Memory B cell (primary cell): ENCODE results near the gene MS4A4A.
A peak's percentile ranks its signal among the peaks of the same experiment; 100 is the strongest.

Experiments
- ATAC-seq: fragments of 150-1000 bp; cut with Tn5 transposase; 2 replicates; pipeline ENCODE4 v1.10.0; 2021; ENCODE audit warnings: low read depth, mild to moderate bottlenecking, moderate library complexity
- DNase-seq, 2 donors: peaks; one replicate each; pipeline ENCODE4 v3.0.0; 2022; ENCODE audit warnings: low spot score in 2 of 2
- H3K27ac Mint-ChIP-seq: one replicate; pipeline ENCODE4 v1.8.0; 2022; ENCODE audit warnings: mild to moderate bottlenecking, moderate library complexity, mixed read lengths
- H3K27me3 Mint-ChIP-seq: one replicate; pipeline ENCODE4 v1.8.0; 2022; ENCODE audit warnings: mixed read lengths
- H3K36me3 Mint-ChIP-seq: one replicate; pipeline ENCODE4 v1.8.0; 2022; ENCODE audit warnings: mild to moderate bottlenecking, mixed read lengths
- H3K4me1 Mint-ChIP-seq: one replicate; pipeline ENCODE4 v1.8.0; 2022; ENCODE audit warnings: mixed read lengths
- H3K4me3 Mint-ChIP-seq: one replicate; pipeline ENCODE4 v1.8.0; 2022; ENCODE audit warnings: mild to moderate bottlenecking, moderate library complexity, mixed read lengths
- H3K9me3 Mint-ChIP-seq: one replicate; pipeline ENCODE4 v1.8.0; 2022; ENCODE audit warnings: mixed read lengths

Gene MS4A4A

DNA sequence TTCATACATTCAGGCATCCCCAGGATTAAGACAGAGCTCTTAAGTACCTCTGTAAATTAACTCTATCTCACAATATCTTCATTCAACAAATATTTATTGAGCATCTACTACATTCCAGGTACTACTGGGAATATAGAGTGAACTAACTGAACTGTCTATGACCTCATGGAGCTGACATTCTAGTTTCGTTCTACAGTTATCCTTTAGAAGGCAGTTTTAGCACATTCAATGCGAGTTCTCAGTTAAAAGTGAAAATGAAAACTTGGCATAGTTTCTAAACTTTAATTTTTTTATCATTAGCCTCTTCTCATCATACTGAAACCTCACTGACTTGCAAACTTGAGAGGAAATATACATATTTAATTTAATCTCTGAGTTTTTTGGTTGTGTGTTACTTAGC is 35.9 kb downstream of the MS4A4A start:
- Mint-ChIP-seq H3K4me1 (no peaks in the 10 kb centered on the region), H3K36me3 (peaks cover 4% of the 10 kb centered on the region), H3K4me3 (no peak overlapping the region), H3K27me3 (peaks cover 5% of the 10 kb centered on the region), H3K27ac (no peak overlapping the region), H3K9me3 (peaks cover 18% of the 10 kb centered on the region)
- DNase-seq (no peak), ATAC-seq (no peak)

DNA sequence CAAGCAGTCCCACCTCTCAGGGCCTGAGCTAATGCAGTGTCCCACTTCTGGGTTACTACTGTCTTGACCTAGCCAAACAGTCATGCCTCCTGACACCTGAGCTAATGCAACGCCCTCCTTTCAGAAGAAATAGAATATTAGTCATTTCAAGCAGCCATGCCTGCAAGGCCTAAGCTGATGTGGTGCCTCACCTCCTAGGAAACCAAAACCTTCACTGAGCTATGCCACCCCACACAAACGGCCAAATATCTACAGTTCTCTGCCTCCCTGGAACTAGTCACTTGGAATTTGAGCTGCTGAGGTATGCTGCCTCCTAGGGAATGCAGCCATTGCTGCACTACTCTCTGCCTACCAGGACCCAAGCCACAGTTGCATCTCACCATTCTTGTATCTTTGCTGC is 38.3 kb downstream of the MS4A4A start:
- no peak for ATAC-seq
- Mint-ChIP-seq H3K27me3 (peaks cover 7% of the 10 kb centered on the region), H3K27ac (no peak overlapping the region)

DNA sequence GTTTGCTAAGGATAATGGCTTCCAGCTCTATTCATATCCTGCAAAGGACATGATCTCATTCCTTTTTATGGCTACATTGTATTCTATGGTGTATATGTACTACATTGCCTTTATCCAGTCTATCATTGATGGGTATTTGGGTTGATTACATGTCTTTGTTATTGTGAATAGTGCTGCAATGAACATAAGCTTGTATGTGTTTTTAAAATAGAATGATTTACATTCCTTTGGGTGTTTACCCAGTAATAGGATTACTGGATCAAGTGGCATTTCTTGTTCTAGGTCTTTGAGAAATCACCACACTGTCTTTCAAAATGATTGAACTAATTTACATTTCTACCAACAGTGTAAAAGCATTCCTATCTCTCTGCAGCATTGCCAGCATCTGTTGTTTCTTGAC is 40.6 kb downstream of the MS4A4A start:
- peaks cover 24% of the 10 kb centered on the region for H3K9me3 Mint-ChIP-seq
- peaks cover 6% of the 10 kb centered on the region for H3K36me3 Mint-ChIP-seq
- DNase-seq, result no peak
- no peak overlapping the region for H3K4me3 Mint-ChIP-seq
- ATAC-seq, result no peak
- peaks cover 5% of the 10 kb centered on the region for H3K27me3 Mint-ChIP-seq
- H3K4me1 Mint-ChIP-seq, result no peaks in the 10 kb centered on the region
- H3K27ac Mint-ChIP-seq, result no peak overlapping the region

More for the DNA sequence above, 38.3 kb downstream of the MS4A4A start:
- Mint-ChIP-seq H3K9me3 (peaks cover 21% of the 10 kb centered on the region), H3K4me3 (no peak overlapping the region), H3K4me1 (no peaks in the 10 kb centered on the region), H3K36me3 (peaks cover 4% of the 10 kb centered on the region)
- no peak for DNase-seq

DNA sequence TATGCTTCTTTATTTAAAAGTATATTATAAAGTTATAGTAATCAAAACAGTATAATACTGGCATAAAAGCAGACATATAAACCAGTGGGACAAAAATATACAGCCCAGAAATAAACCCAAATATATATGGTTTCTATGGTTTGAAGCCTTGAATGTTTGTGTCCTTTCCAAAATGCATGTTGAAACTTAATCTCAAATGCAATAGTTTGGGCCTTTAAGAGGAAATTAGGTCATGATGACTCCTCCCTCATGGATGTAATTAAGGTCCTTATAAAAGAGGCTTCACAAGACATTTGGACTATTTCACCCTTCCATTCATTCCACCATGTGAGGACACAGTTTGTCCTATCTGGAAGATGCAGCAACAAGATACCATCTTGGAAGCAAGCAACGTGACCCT is 46.5 kb downstream of the MS4A4A start, which contains the start of gene MS4A6E:
Gene MS4A6E, plus strand, starts transcription at position 301 of the 400 bp plus-strand sequence. CDS start 7,641 bp downstream, outside the sequence.
- Mint-ChIP-seq H3K4me1 (no peaks in the 10 kb centered on the region), H3K9me3 (peaks cover 12% of the 10 kb centered on the region), H3K27ac (no peak within 1 kb of the TSS), H3K27me3 (peaks cover 2% of the 10 kb centered on the region), H3K4me3 (no peak within 1 kb of the TSS), H3K36me3 (peaks cover 7% of the 10 kb centered on the region)
- no peak for ATAC-seq
- DNase-seq, result no peak

DNA sequence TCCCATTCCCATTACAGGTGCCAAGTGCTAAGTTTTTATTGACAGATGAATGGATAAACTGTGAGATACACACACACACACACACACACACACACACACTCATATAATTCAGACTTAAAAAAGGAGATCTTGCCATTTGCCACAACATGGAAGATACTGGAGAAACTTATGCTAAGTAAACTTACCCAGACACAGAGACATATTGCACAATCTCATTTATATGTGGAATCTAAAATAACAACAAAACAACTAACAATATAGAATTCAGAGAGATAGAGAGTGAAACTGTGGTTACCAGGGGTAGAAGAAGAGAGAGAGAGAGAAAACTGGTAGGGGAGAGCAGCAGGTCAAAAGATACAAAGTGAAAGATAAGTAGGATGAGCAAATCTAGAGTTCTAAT is 48.0 kb downstream of the MS4A4A start:
- peaks cover 2% of the 10 kb centered on the region for H3K27me3 Mint-ChIP-seq
- peaks cover 7% of the 10 kb centered on the region for H3K36me3 Mint-ChIP-seq
- H3K27ac Mint-ChIP-seq, result no peak overlapping the region
- peaks cover 12% of the 10 kb centered on the region for H3K9me3 Mint-ChIP-seq
- DNase-seq (no peak), ATAC-seq (no peak)
- no peak overlapping the region for H3K4me3 Mint-ChIP-seq
- H3K4me1 Mint-ChIP-seq, result no peaks in the 10 kb centered on the region

- ATAC-seq (no peak), DNase-seq (no peak)
- Mint-ChIP-seq H3K27ac (no peak overlapping the region), H3K9me3 (peaks cover 1% of the 10 kb centered on the region), H3K27me3 (no peaks in the 10 kb centered on the region), H3K4me1 (peaks cover 6% of the 10 kb centered on the region), H3K36me3 (no peaks in the 10 kb centered on the region), H3K4me3 (no peak overlapping the region)
Measured at GRCh38 chr11:60332846-60333245, 52.4 kb downstream of the MS4A4A start.

GRCh38 chr11:60334005-60334620 is 53.6 kb downstream of the MS4A4A start:
- H3K27ac Mint-ChIP-seq, result no peak overlapping the region
- H3K27me3 Mint-ChIP-seq, result no peaks in the 10 kb centered on the region
- H3K9me3 Mint-ChIP-seq, result no peaks in the 10 kb centered on the region
- peak; percentile 85 for ATAC-seq
- peaks cover 6% of the 10 kb centered on the region for H3K4me1 Mint-ChIP-seq
- peak; percentile 85 to 90 for DNase-seq
- H3K4me3 Mint-ChIP-seq, result no peak overlapping the region
- H3K36me3 Mint-ChIP-seq, result no peaks in the 10 kb centered on the region

- DNase-seq (no peak), ATAC-seq (peak; percentile 32)
- H3K36me3 Mint-ChIP-seq, result no peaks in the 10 kb centered on the region
- H3K9me3 Mint-ChIP-seq, result no peaks in the 10 kb centered on the region
- no peak overlapping the region for H3K4me3 Mint-ChIP-seq
- no peaks in the 10 kb centered on the region for H3K27me3 Mint-ChIP-seq
- H3K27ac Mint-ChIP-seq, result peak overlapping the region; percentile 69
- H3K4me1 Mint-ChIP-seq, result peaks cover 6% of the 10 kb centered on the region
Measured at GRCh38 chr11:60336767-60337391, 56.4 kb downstream of the MS4A4A start.

DNA sequence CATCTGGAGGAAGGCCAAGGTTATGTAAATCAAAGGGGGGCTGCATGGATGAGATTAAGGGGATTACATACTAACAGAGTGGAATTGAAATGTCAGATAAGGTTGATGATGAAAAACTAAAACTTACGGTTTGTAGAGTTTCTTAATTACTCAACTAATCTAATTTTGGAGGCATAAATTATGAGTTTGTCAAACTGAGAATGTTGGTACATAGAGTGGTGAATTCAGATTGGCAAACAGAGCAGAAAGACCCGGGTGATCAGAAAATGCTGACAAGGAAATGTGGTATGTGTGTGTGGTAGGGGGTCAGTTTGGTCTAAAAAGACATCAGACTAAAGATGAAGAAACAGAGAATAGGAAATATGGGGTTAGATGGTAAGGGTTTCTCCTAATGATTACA is 57.6 kb downstream of the MS4A4A start:
- Mint-ChIP-seq H3K36me3 (no peaks in the 10 kb centered on the region), H3K4me3 (no peak overlapping the region), H3K27me3 (peaks cover 3% of the 10 kb centered on the region), H3K4me1 (peaks cover 6% of the 10 kb centered on the region), H3K27ac (no peak overlapping the region), H3K9me3 (no peaks in the 10 kb centered on the region)
- DNase-seq (no peak), ATAC-seq (no peak)

DNA sequence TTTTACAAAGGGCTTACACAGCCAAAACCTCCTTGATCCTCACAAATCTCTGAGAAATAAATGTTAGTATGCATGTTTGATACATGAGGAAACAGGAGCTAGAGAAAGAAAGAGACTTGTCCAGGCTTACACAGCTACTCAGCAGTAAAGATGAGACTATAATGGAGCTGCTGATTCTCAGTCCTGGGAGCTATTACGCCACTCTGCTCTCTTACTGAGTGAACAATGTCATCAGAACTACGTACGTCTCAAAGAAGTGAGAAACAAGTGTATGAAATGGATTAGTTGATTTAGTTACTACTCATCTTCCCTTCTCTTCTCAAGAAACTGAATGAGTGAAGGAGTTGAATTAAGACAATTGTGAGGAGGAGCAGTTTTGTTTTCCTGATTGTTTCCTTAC is 58.9 kb downstream of the MS4A4A start:
- Mint-ChIP-seq H3K9me3 (no peaks in the 10 kb centered on the region), H3K4me3 (no peak overlapping the region), H3K4me1 (peaks cover 6% of the 10 kb centered on the region), H3K36me3 (no peaks in the 10 kb centered on the region), H3K27ac (peak overlapping the region; percentile 25), H3K27me3 (peaks cover 3% of the 10 kb centered on the region)
- DNase-seq (no peak), ATAC-seq (no peak)

DNA sequence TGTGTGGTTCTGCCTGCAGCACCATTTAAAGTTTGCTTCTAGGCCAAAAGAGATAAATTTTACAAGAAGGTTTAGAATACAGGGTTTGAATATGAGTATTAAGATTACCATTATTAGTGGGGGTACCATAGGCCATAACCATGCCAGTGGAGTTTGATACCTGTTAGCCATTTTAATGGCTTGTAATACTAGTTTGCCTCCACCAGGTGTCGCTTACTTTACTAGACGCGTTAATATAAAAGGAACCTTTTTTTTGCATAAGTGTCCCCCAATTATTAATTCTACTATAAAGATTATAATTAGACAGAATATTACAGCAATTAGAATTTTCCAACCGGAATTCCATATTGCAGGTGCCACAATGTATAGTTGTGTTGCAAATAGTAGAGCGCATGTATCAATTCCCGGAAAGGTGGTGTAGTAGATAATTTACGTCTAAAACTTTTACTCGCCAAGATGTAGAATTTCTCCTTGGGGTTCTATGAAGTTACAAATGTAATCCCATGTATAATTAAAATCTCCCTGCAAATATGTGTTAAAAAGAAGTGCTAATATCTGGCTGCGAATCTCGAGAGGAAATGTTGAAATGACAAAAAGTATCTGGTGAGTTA is 62.7 kb downstream of the MS4A4A start:
- DNase-seq, result peak in 1 of 2 donors; percentile 29
- Mint-ChIP-seq H3K27ac (no peak overlapping the region), H3K27me3 (peaks cover 3% of the 10 kb centered on the region), H3K4me1 (peaks cover 1% of the 10 kb centered on the region), H3K4me3 (no peak overlapping the region), H3K9me3 (no peaks in the 10 kb centered on the region), H3K36me3 (no peaks in the 10 kb centered on the region)
- ATAC-seq, result peak; percentile 51

DNA sequence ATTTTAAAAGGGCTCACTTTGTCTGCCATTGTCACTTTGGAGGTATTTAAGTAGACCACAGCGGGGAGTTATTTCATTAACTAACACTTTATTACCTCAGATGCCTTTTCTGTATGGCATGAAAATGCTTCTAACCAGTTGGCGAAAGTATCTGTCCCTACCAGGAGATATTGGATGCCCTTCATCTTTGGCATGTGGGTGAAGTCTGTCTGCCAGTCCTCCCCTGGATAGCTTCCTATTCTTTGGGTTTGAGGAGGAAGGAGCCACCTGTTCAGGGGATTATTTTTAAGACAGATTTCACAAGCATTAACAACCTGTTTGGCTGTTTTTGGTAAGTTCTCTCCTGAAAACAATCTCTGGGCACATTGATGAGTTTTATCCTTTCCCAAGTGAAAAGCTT is 63.7 kb downstream of the MS4A4A start:
- peaks cover 3% of the 10 kb centered on the region for H3K4me1 Mint-ChIP-seq
- DNase-seq (no peak), ATAC-seq (no peak)
- no peaks in the 10 kb centered on the region for H3K36me3 Mint-ChIP-seq
- no peak overlapping the region for H3K4me3 Mint-ChIP-seq
- H3K9me3 Mint-ChIP-seq, result no peaks in the 10 kb centered on the region
- H3K27ac Mint-ChIP-seq, result no peak overlapping the region
- H3K27me3 Mint-ChIP-seq, result peaks cover 3% of the 10 kb centered on the region

- H3K9me3 Mint-ChIP-seq, result no peaks in the 10 kb centered on the region
- H3K27me3 Mint-ChIP-seq, result peaks cover 3% of the 10 kb centered on the region
- ATAC-seq (peak; percentile 59), DNase-seq (peak in 1 of 2 donors; percentile 25)
- peaks cover 6% of the 10 kb centered on the region for H3K4me1 Mint-ChIP-seq
- no peak overlapping the region for H3K27ac Mint-ChIP-seq
- H3K36me3 Mint-ChIP-seq, result no peaks in the 10 kb centered on the region
- no peak overlapping the region for H3K4me3 Mint-ChIP-seq
Measured at GRCh38 chr11:60345489-60345888, 65.0 kb downstream of the MS4A4A start.

GRCh38 chr11:60347084-60347797 is 66.8 kb downstream of the MS4A4A start:
- Mint-ChIP-seq H3K4me3 (no peak overlapping the region), H3K36me3 (no peaks in the 10 kb centered on the region), H3K4me1 (peaks cover 6% of the 10 kb centered on the region), H3K27ac (no peak overlapping the region), H3K9me3 (no peaks in the 10 kb centered on the region), H3K27me3 (peaks cover 1% of the 10 kb centered on the region)
- ATAC-seq (no peak), DNase-seq (no peak)
